Stimulated activated CD8-positive, alpha-beta memory T cell treated with anti-CD3 and anti-CD28 coated beads, Interleukin-12 subunit alpha, Interleukin-12 subunit beta, amount 100 ng/mL, for 1 hour (primary cell): Measurements from ENCODE around the gene SUSD5.
"Not testable (repeated sequence)": the region's sequence is repeated elsewhere in the genome, so short reads cannot be mapped to it uniquely, and the experiment has no call there.

Experiments used
- DNase-seq: peaks from one replicate; pipeline ENCODE4 v3.0.0-alpha.2; 2020; ENCODE audit warnings: low read depth

The SUSD5 gene

DNA sequence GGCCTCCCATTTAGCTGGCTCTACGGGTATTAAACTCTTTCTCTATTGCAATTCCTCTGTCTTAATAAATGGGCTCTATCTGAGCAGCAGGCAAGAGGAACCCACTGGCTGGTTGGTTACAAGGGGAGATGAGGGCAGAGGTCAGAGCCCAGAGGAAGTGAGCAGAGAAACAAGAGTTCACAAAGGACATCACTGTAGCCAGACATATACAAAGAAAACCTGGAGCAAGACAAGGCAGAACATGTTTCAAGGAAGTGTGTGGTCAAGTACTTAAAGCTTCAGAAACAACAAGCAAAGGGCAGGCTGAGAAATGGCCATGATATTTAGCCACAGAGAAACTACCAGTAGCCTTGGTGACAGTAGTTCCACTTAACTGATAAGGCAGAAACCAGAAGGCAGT, 24.3 kb downstream of the SUSD5 start:
- DNase-seq: no peak

GRCh38 chr3:33187368-33187634, 31.3 kb downstream of the SUSD5 start:
- DNase-seq: no peak

GRCh38 chr3:33186524-33187367, 31.9 kb downstream of the SUSD5 start:
- no peak for DNase-seq

- no peak for DNase-seq
Measured at GRCh38 chr3:33184863-33185262, 33.7 kb downstream of the SUSD5 start.

- not testable (repeated sequence) for DNase-seq
Measured at GRCh38 chr3:33181641-33182040, 37.0 kb downstream of the SUSD5 start.

GRCh38 chr3:33181229-33181628, 37.4 kb downstream of the SUSD5 start:
- no peak for DNase-seq

DNA sequence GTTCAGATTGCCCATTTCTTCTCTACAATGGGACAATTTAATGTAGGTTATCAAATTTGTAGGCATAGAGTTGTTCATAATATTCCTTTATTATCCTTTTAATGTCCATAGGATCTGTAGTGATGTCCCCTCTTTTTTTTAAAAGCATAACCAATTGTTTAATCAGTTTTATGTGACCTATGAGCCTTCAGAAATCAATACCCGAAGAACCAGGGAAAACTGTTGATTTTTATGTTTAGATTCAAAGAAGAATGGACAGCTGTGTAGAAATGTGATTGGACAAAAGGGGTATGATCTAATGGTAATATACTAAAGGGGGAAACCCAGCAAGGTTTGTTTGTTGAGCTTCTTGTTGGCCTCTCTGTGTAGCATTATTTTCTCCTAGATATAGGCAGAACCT, 39.5 kb downstream of the SUSD5 start:
- DNase-seq: no peak

- DNase-seq: no peak
Measured at GRCh38 chr3:33174711-33175414, 43.7 kb downstream of the SUSD5 start.

DNA sequence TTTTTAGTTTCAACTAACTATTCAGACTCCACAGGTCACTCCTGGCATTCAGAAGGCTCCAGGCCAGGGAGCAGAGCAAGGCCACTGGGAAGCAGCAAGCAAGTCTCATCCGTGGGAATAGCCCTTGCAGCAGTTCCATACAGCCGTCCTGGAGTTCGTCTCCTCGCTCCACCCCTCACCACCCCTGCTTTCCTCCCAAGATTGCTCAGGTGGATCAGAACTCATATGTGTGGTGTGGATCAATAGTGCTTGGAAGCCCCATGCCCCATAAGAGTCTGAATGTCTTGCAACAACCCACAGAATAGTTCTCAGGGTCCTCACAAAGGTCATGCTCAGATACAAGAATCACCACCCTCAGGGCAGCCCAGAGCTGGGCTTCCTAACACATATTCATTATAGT, 44.5 kb downstream of the SUSD5 start:
- no peak for DNase-seq

DNA sequence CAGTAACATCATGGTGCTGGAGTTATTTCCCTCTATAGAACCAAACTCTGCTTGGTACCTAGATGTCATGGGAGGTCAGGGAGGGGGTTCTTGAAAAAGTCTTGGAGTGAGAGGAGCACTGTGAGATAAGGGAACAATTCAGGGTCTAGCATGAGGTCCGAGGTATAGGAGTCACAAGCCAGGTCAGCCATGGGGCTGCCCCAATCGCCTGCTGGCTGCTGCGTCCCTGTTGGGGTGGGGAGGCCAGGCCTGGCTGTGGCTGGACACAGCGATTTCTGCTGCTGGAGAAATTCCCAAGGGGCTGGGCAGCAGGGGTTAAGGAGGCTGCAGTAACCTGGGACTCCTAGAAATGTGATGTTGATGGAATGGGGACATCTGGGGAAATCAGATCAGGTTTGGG, 44.9 kb downstream of the SUSD5 start:
- DNase-seq: no peak

DNA sequence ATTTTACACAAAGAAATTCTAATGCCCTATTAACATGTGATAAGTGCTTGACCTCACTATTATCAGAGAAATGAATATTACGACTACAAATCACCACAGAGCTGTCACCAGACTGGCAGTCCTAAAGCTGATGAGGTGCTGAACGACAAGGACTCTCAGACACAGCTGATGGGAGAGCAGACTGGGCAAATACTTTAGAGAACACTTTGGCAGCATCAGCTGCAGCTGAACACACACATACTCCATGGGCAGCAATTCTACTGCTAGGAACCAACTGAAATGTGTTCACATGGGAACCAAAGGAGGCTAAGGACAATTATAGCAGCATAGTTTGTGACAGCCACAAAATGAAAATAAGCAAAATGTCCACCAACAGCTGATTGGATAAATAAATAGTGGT, 45.5 kb downstream of the SUSD5 start:
- no peak for DNase-seq

GRCh38 chr3:33171580-33171979, 47.0 kb downstream of the SUSD5 start:
- no peak for DNase-seq

DNA sequence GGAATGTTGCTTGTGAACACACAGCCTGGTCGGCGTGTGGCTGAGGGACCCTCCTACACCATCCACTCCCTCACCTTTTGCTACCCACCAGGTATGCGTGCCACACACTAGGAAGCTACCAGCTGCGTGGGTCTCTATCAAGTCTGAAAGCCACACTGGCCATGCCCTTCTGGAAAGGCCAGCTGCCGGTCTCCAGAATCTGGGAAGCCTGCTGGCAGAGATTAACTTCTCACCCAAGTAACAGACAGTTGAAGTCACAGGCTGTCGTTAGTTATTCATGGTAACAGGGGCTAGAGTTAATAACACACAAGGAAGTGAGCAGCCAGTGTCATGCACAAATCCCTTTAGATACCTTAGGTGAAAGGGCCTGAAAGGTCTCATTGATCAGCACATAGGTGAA, 48.1 kb downstream of the SUSD5 start:
- DNase-seq: no peak

- no peak for DNase-seq
Measured at GRCh38 chr3:33167716-33168336, 50.8 kb downstream of the SUSD5 start.

- DNase-seq: no peak
Measured at GRCh38 chr3:33167284-33167683, 51.3 kb downstream of the SUSD5 start.

DNA sequence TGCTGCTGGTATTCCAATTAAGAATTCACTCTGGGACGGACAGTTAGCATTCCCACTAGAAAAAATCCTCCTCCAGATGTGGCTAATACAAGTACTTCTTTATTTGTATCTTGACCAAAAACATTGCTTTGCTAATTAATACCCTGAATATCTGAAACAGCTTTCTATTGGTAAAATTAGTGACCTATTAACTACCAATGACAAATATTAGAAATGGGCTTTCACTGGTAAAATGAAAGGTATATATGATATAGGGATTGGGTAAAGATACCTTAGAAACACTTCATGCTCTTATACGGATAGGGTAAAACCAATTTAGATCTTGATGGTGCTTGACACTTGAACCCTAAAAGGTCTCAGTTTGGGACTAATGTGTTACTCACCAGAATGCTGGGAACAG, 52.5 kb downstream of the SUSD5 start:
- DNase-seq: no peak

GRCh38 chr3:33165372-33165771, 53.2 kb downstream of the SUSD5 start:
- DNase-seq: no peak

DNA sequence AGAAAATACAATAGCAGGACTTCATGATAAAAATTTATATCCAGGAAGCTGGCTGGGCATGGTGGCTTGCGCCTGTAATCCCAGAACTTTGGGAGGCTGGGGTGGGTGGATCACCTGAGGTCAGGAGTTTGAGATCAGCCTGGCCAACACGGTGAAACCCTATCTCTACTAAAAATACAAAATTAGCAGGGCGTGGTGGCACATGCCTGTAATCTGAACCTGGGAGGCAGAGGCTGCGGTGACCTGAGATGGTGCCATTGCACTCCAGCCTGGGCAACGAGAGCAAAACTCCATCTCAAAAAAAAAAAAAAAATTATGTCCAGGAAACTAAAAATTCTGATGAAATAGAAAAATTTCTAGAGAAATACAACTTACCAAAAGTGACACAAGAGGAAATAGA, 56.0 kb downstream of the SUSD5 start:
- not testable (repeated sequence) for DNase-seq

DNA sequence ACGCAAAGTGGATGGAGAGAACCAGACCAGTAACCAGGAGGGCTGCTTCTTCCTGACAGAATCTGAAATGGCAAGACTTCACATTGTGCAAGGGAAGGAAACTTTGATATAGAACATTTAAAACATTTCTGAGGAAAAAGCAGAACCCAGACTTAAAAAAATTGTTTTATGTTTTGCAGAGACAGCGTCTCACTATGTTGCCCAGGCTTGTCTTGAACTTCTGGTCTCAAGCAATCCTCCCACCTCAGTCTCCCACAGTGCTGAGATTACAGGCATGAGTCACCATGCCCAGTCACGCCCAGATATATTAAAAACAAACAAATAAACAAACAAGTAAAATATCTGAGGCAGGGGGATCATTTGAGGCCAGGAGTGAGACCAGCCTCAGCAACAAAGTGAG, 58.6 kb downstream of the SUSD5 start:
- no peak for DNase-seq

- no peak for DNase-seq
Measured at GRCh38 chr3:33159234-33159633, 59.4 kb downstream of the SUSD5 start.

DNA sequence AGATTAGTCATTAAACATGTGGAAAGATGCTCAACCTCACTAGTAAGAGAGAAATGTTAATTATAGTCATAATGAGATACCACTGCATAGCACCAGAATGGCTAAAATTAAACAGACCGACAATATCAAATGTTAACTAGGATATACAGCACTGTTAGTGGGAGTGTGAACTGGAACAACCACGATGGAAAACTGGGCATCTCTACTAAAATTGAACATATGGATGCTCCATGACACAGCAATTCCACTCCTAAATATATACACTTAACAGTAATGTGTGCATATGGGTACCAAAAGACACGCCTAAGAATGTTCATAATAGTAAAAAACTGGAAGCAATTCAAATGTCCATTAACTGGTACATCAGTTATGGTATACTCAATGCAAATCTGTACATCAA, 63.3 kb downstream of the SUSD5 start:
- no peak for DNase-seq

DNA sequence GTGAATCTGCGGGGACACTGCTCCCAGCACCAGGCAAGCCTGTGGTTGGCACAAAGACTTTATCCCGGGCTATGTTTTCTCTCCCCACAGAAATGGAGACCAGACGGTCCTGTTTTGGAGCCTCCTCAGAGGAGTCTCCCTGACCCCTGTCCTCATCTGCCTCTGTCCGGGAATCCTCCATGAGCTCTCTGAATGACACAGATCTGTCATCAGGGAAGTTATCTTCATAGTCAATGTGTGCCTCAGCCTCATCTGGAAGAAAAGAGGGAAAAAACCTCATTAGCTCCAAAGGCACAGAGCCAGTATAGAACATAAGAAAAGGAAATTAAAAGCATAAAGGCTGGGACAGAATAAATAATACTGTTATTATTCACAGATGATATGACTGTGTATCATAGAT, 64.8 kb downstream of the SUSD5 start:
- DNase-seq: no peak
